GM23338 (cell line): ENCODE measurements around the gene UBQLN4. TPM values are rescaled to one million over a fixed set of nuclear protein-coding genes. Genes with fewer than 3 reads are reported as not detected.

Experiments used
- ATAC-seq: fragments of 200-7000 bp; cut with Tn5 transposase; 3 replicates; pipeline ENCODE4 v1.9.1; 2020
- DNase-seq: peaks from one replicate; pipeline ENCODE4 v3.0.0-alpha.2; 2015; ENCODE audit warnings: low spot score
- H2AFZ ChIP-seq: fragments of 200-600 bp; sonication (generic); 2 replicates; pipeline ENCODE4 v1.8.0; 2016; ENCODE audit warnings: antibody characterized with exemption, mild to moderate bottlenecking, moderate library complexity
- H3F3A ChIP-seq: fragments of 200-600 bp; sonication (generic); replicated peaks from 2 replicates; pipeline ENCODE4 v1.8.0; 2017; ENCODE audit warnings: antibody characterized with exemption, mixed run types, low read depth
- H3K27ac ChIP-seq: fragments of 200-600 bp; sonication (generic); 2 replicates; pipeline ENCODE4 v1.6.1; 2016; ENCODE audit warnings: low read depth
- H3K27me3 ChIP-seq: fragments of 200-600 bp; sonication (generic); 2 replicates; pipeline ENCODE4 v1.8.0; 2016; ENCODE audit warnings: mild to moderate bottlenecking, mixed run types, moderate library complexity; ENCODE audit not compliant: insufficient read depth
- H3K36me3 ChIP-seq: fragments of 200-600 bp; sonication (generic); 2 replicates; pipeline ENCODE4 v1.8.0; 2016; ENCODE audit warnings: mild to moderate bottlenecking; ENCODE audit not compliant: insufficient read depth
- H3K4me1 ChIP-seq: fragments of 200-600 bp; sonication (generic); 2 replicates; pipeline ENCODE4 v1.8.0; 2016; ENCODE audit warnings: mild to moderate bottlenecking, moderate library complexity; ENCODE audit not compliant: insufficient read depth
- H3K4me2 ChIP-seq: fragments of 200-600 bp; sonication (generic); 2 replicates; pipeline ENCODE4 v1.7.1; 2017; ENCODE audit warnings: mixed run types
- H3K4me3 ChIP-seq: fragments of 200-600 bp; sonication (generic); 2 replicates; pipeline ENCODE4 v1.6.1; 2016; ENCODE audit warnings: mixed run types
- H3K79me2 ChIP-seq: fragments of 200-600 bp; sonication (generic); replicated peaks from 2 replicates; pipeline ENCODE4 v1.8.0; 2017; ENCODE audit warnings: mild to moderate bottlenecking; ENCODE audit not compliant: insufficient read depth
- H3K9me2 ChIP-seq: fragments of 200-600 bp; sonication (generic); 2 replicates; pipeline ENCODE4 v1.8.0; 2017; ENCODE audit not compliant: insufficient read depth
- H4K20me1 ChIP-seq: fragments of 200-600 bp; sonication (generic); replicated peaks from 2 replicates; pipeline ENCODE4 v1.8.0; 2017; ENCODE audit warnings: mild to moderate bottlenecking; ENCODE audit not compliant: insufficient read depth
- H3K27ac Mint-ChIP-seq: 2 replicates; pipeline ENCODE4 v1.8.0; 2020; ENCODE audit warnings: inconsistent platforms, mild to moderate bottlenecking, moderate library complexity, mixed read lengths
- H3K27me3 Mint-ChIP-seq: 3 replicates; pipeline ENCODE4 v1.8.0; 2022; ENCODE audit warnings: low read depth, mild to moderate bottlenecking, moderate library complexity, mixed read lengths, inconsistent platforms; ENCODE audit not compliant: insufficient read depth, poor library complexity
- H3K36me3 Mint-ChIP-seq: 3 replicates; pipeline ENCODE4 v1.8.0; 2021; ENCODE audit warnings: low read depth, mild to moderate bottlenecking, inconsistent platforms, moderate library complexity, mixed read lengths
- H3K4me1 Mint-ChIP-seq: 3 replicates; pipeline ENCODE4 v1.8.0; 2020; ENCODE audit warnings: mild to moderate bottlenecking, inconsistent platforms, mixed read lengths
- H3K4me3 Mint-ChIP-seq: 3 replicates; pipeline ENCODE4 v1.8.0; 2021; ENCODE audit warnings: moderate library complexity, mild to moderate bottlenecking, inconsistent platforms, mixed read lengths
- H3K9me3 Mint-ChIP-seq: 3 replicates; pipeline ENCODE4 v1.8.0; 2020; ENCODE audit warnings: moderate library complexity, mild to moderate bottlenecking, inconsistent platforms, mixed read lengths
- CREB1 ChIP-seq: fragments of 250-450 bp; sonication (Bioruptor Pico); IDR thresholded peaks from 2 replicates; pipeline ENCODE4 v1.5.0; 2020; ENCODE audit warnings: low read depth, mild to moderate bottlenecking, moderate library complexity
- EZH2 ChIP-seq: fragments of 200-600 bp; sonication (generic); IDR thresholded peaks from one replicate; pipeline ENCODE4 v1.8.0; 2017; ENCODE audit warnings: antibody characterized with exemption, mild to moderate bottlenecking, low read depth; ENCODE audit not compliant: unreplicated experiment
- EZH2phosphoT487 ChIP-seq: fragments of 200-600 bp; sonication (generic); IDR thresholded peaks from one replicate; pipeline ENCODE4 v1.8.1; 2018; ENCODE audit warnings: antibody characterized with exemption; ENCODE audit not compliant: unreplicated experiment
- JUNB ChIP-seq: IDR thresholded peaks from one replicate; pipeline ENCODE4 v1.6.1; 2016; ENCODE audit warnings: antibody characterized with exemption; ENCODE audit not compliant: unreplicated experiment
- NANOG ChIP-seq: IDR thresholded peaks from 2 replicates; pipeline ENCODE4 v1.6.1; 2016; ENCODE audit warnings: antibody characterized with exemption, borderline replicate concordance
- POLR2AphosphoS5 ChIP-seq: IDR thresholded peaks from 2 replicates; pipeline ENCODE4 v1.6.1; 2016; ENCODE audit warnings: antibody characterized with exemption, low read depth
- REST ChIP-seq: IDR thresholded peaks from one replicate; pipeline ENCODE4 v1.6.1; 2018; ENCODE audit warnings: antibody characterized with exemption; ENCODE audit not compliant: unreplicated experiment
- STAT1 ChIP-seq: IDR thresholded peaks from one replicate; pipeline ENCODE4 v1.6.1; 2016; ENCODE audit warnings: antibody characterized with exemption; ENCODE audit not compliant: unreplicated experiment
- ZNF114 ChIP-seq: fragments of 250-450 bp; sonication (Bioruptor Pico); IDR thresholded peaks from 2 replicates; pipeline ENCODE4 v1.5.0; 2020; ENCODE audit warnings: mild to moderate bottlenecking, moderate library complexity
- ZNF331 ChIP-seq: fragments of 250-450 bp; sonication (Bioruptor Pico); IDR thresholded peaks from 2 replicates; pipeline ENCODE4 v1.5.0; 2020; ENCODE audit warnings: low read depth, mild to moderate bottlenecking, moderate library complexity
- ZNF462 ChIP-seq: fragments of 250-450 bp; sonication (Bioruptor Pico); IDR thresholded peaks from 2 replicates; pipeline ENCODE4 v1.5.0; 2020; ENCODE audit warnings: mild to moderate bottlenecking, moderate library complexity
- polyA plus RNA-seq: library from polyadenylated mRNA; unstranded; fragments of >200 nt; fragmentation: Nextera tagmentation; extraction: Ambion mirVana; gene quantifications from 2 replicates; pipeline ENCODE4 v1.2.1, GENCODE V29; 2016
- total RNA-seq: library from RNA; depleted of rRNA; stranded (reverse); fragments of >200 nt; shearing (Covaris generic); gene quantifications from 2 replicates; pipeline ENCODE4 v1.2.3, GENCODE V29; 2014
- TF ChIP-seq, protein P1 (sequence below), 2 experiments: fragments of 200-600 bp in 1 of 2; sonication (generic) in 1 of 2; conservative IDR thresholded peaks; 2 replicates each; pipeline versions ENCODE4 v1.5.1 to v1.6.1; 2016 to 2017; ENCODE audit warnings: antibody characterized with exemption in 2 of 2, low read depth in 2 of 2, mild to moderate bottlenecking in 2 of 2, moderate library complexity in 1 of 2
- TF ChIP-seq, protein P2 (sequence below): IDR thresholded peaks from 2 replicates; pipeline ENCODE4 v1.6.1; 2016; ENCODE audit warnings: antibody characterized with exemption

Gene UBQLN4
- total and polyA plus RNA-seq, 2 experiments from 2014 or later: 10.0 to 30.5 TPM

DNA sequence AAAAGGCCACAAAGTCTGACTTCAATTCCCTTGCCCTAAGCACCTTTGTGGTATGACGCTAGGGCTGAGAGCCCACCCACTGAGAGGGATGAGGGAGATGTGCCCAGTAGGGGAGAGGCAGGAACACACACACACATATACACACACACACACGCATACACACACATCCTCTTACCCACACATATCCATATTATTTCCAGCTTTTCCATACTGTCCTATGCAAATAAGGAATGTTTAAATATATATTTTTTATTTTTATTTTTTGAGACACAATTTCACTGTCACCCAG is 10.3 kb upstream of the UBQLN4 start:
- 0 out of 2 replicates have a peak, but pooled peaks cover 4% of the 10 kb centered on the region for H3K79me2 ChIP-seq
- DNase-seq (no peak), ATAC-seq (no peak)
- H3K27me3 Mint-ChIP-seq: peaks cover 14% of the 10 kb centered on the region
- H3K4me1 ChIP-seq: peaks cover 20% of the 10 kb centered on the region
- H3K4me3 Mint-ChIP-seq: no peak overlapping the region; the same call in 2 of the 3 replicates
- no peak for TF ChIP-seq EZH2
- no peak for TF ChIP-seq NANOG
- no peak for TF ChIP-seq JUNB
- no peak for TF ChIP-seq ZNF462
- no peak for TF ChIP-seq STAT1
- no peak for TF ChIP-seq ZNF331 (CRISPR knock-in tag)
- no peak for TF ChIP-seq REST
- TF ChIP-seq ZNF114 (CRISPR knock-in tag): no peak
- TF ChIP-seq, protein P1, sequence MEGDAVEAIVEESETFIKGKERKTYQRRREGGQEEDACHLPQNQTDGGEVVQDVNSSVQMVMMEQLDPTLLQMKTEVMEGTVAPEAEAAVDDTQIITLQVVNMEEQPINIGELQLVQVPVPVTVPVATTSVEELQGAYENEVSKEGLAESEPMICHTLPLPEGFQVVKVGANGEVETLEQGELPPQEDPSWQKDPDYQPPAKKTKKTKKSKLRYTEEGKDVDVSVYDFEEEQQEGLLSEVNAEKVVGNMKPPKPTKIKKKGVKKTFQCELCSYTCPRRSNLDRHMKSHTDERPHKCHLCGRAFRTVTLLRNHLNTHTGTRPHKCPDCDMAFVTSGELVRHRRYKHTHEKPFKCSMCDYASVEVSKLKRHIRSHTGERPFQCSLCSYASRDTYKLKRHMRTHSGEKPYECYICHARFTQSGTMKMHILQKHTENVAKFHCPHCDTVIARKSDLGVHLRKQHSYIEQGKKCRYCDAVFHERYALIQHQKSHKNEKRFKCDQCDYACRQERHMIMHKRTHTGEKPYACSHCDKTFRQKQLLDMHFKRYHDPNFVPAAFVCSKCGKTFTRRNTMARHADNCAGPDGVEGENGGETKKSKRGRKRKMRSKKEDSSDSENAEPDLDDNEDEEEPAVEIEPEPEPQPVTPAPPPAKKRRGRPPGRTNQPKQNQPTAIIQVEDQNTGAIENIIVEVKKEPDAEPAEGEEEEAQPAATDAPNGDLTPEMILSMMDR (conservative IDR thresholded peaks at IDR 0.05; ENCODE audit: low read depth in 2 of 2): no peak
- TF ChIP-seq EZH2phosphoT487: no peak
- no peak for TF ChIP-seq POLR2AphosphoS5
- no peak for TF ChIP-seq CREB1 (CRISPR knock-in tag)
- TF ChIP-seq, protein P2, sequence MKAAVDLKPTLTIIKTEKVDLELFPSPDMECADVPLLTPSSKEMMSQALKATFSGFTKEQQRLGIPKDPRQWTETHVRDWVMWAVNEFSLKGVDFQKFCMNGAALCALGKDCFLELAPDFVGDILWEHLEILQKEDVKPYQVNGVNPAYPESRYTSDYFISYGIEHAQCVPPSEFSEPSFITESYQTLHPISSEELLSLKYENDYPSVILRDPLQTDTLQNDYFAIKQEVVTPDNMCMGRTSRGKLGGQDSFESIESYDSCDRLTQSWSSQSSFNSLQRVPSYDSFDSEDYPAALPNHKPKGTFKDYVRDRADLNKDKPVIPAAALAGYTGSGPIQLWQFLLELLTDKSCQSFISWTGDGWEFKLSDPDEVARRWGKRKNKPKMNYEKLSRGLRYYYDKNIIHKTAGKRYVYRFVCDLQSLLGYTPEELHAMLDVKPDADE: no peak
- H3K4me3 ChIP-seq: no peak overlapping the region
- H3K4me2 ChIP-seq: no peak overlapping the region
- peaks cover 23% of the 10 kb centered on the region; the same call in 1 of the 2 replicates for H3F3A ChIP-seq
- no peaks in the 10 kb centered on the region for H3K36me3 ChIP-seq
- H3K27ac Mint-ChIP-seq: no peak overlapping the region
- no peak overlapping the region for H3K27ac ChIP-seq
- peaks cover 46% of the 10 kb centered on the region for H3K4me1 Mint-ChIP-seq
- H3K9me3 Mint-ChIP-seq: no peaks in the 10 kb centered on the region
- H4K20me1 ChIP-seq: peaks cover 13% of the 10 kb centered on the region
- peaks cover 7% of the 10 kb centered on the region; the same call in 1 of the 2 replicates for H3K27me3 ChIP-seq
- H2AFZ ChIP-seq: no peak overlapping the region
- H3K9me2 ChIP-seq: no peaks in the 10 kb centered on the region
- peaks cover 24% of the 10 kb centered on the region for H3K36me3 Mint-ChIP-seq
